Stimulated activated CD4-positive, alpha-beta T cell treated with anti-CD3 and anti-CD28 coated beads, Interleukin-12 subunit alpha, Interleukin-12 subunit beta, amount 100 ng/mL, for 48 hours (primary cell): Measurements from ENCODE around the gene FEM1A.
"Not testable (repeated sequence)": the region's sequence is repeated elsewhere in the genome, so short reads cannot be mapped to it uniquely, and the experiment has no call there.

Source experiments
- DNase-seq, 3 donors: peaks; one replicate each; pipeline ENCODE4 v3.0.0-alpha.2; 2020; ENCODE audit warnings: low read depth in 2 of 3, low spot score in 1 of 3

Gene FEM1A

GRCh38 chr19:4811328-4812131 lies 20.0 kb downstream of the FEM1A start:
- DNase-seq: peak; percentile 77 to 96 (median 85)

DNA sequence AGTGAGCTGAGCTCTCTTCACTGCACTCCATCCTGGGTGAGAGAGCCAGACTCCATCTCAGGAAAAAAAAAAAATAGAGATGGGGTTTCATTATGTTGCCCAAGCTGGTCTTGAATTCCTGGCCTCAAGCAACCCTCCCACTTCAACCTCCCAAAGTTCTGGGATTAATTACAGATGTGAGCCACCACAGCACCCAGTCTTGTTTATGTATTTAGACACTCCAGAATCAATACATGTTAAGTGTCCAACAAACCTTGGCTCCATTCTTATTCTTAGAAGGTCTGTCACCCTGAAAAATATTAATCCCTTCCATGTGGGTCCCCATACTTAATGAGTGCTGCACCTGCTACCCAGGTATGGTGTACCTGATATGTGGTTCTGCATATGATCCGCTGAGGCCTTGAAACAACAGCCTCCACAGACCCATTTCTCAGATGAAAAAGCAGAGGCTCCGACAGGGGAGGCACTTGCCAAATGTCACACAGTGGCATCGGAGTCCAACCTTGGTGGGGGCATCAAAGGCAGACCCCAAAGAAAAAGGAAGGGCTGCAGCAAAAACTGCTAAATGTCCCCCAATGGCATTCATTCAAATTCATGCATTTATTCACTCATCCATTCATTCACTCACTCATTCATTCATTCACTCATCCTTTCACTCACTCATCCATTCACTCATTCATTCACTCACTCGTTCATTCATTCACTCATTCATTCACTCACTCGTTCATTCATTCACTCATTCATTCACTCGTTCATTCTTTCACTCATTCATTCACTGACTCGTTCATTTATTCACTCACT lies 23.3 kb downstream of the FEM1A start:
- no peak for DNase-seq

- peak; percentile 65 to 79 (median 75) for DNase-seq
Measured at GRCh38 chr19:4815426-4816201, 24.1 kb downstream of the FEM1A start.

GRCh38 chr19:4816202-4816949 lies 24.8 kb downstream of the FEM1A start:
- DNase-seq: no peak

GRCh38 chr19:4816950-4817278 lies 25.4 kb downstream of the FEM1A start:
- no peak for DNase-seq

GRCh38 chr19:4817467-4818277 lies 26.1 kb downstream of the FEM1A start:
- DNase-seq: no peak

DNA sequence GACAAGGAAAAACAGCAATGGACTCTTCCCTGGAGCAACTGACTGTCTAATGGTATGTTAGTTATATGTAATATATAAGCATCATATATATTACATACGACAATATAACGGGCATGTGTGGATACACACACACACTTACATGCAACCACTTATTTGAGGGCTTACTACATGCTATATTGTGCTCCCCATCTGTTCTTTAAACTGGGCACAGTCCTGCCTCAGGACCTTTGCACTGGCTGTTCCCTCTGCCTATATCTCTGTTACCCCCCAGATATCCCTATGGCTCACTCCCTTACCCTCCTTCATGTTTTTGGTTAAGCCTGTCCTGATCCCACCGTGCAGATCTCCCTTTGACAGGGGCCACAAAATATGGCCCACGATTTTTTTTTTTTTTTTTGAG lies 29.7 kb downstream of the FEM1A start:
- no peak for DNase-seq

- not testable (repeated sequence) for DNase-seq
Measured at GRCh38 chr19:4822354-4822753, 30.8 kb downstream of the FEM1A start.

GRCh38 chr19:4823577-4823976 lies 32.0 kb downstream of the FEM1A start:
- no peak for DNase-seq

GRCh38 chr19:4829001-4829712 lies 37.6 kb downstream of the FEM1A start:
- DNase-seq: no peak

- no peak for DNase-seq
Measured at GRCh38 chr19:4830332-4830731, 38.8 kb downstream of the FEM1A start.

GRCh38 chr19:4830768-4831265 lies 39.3 kb downstream of the FEM1A start:
- DNase-seq: no peak

DNA sequence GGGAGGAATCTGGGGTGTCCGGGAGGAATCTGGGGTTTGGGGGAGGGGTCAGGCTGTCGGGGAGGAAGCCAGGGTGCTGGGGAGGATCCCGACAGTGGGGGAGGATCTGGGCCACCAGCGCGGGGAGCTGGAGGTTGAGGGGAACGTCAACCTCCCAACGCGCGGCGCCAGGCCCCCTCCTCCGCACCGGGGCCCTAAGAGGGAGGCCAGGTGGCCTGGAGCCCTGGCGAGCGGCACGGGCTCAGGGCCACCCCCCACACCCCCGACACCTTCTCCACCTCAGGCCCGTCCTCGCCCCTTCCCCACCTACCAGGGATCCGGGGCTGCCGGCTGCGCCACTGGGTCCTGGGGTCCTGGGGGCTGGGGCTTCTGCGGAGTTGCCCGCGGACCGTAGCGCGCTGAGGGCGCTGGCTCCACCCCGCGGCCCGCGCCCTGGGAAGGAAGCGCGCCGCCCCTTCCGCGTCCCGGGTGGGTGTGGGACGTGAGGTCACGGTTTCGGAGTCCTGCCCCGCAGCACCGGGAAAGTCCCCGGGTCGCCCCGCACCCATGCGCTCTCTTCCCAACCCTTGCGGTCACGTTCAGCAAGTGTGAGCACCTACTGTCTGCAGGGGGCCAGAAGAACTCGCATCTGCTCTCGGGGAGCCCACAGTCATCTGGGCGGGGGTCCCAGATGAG lies 39.9 kb downstream of the FEM1A start, which contains the start of gene TICAM1:
Gene TICAM1 (minus strand): TSS at position 409 of the 675 bp plus-strand sequence. CDS start 13,335 bp downstream, outside the sequence.
- peak; percentile 58 to 76 (median 60) for DNase-seq

DNA sequence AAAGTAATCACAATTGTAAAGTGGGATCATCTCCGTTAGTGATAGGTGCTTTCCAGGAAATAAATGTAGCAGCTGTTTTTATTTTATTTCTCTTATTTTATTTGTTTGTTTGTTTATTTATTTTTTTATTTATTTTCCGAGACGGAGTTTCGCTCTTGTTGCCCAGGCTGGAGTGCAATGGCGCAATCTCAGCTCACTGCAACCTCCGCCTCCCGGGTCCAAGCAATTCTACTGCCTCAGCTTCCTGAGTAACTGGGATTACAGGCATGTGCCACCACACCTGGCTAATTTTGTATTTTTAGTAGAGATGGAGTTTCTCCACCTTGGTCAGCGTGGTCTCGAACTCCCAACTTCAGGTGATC lies 40.4 kb downstream of the FEM1A start:
- not testable (repeated sequence) for DNase-seq

GRCh38 chr19:4832776-4833175 lies 41.2 kb downstream of the FEM1A start:
- DNase-seq: no peak

DNA sequence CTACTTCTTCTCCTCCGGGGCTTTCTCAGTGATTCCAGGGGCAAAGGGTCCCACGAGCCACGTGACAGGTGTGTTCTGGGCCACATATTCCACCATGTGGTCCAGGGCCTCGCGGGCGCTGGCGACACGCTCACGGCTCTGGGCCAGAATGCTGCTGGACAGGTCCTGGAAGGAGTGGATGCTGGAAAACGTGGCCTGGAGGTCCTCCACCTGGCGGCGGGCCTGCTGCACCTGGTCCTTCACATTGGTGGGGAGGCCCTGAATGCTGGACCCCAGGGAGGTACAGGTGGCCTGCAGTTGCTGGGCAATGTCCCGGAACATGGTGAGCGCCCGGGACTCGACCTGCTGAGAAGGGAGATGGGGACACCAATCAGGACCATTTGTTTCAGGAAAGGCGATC lies 47.7 kb downstream of the FEM1A start:
- no peak for DNase-seq

GRCh38 chr19:4843647-4843965 lies 52.1 kb downstream of the FEM1A start:
- no peak for DNase-seq

DNA sequence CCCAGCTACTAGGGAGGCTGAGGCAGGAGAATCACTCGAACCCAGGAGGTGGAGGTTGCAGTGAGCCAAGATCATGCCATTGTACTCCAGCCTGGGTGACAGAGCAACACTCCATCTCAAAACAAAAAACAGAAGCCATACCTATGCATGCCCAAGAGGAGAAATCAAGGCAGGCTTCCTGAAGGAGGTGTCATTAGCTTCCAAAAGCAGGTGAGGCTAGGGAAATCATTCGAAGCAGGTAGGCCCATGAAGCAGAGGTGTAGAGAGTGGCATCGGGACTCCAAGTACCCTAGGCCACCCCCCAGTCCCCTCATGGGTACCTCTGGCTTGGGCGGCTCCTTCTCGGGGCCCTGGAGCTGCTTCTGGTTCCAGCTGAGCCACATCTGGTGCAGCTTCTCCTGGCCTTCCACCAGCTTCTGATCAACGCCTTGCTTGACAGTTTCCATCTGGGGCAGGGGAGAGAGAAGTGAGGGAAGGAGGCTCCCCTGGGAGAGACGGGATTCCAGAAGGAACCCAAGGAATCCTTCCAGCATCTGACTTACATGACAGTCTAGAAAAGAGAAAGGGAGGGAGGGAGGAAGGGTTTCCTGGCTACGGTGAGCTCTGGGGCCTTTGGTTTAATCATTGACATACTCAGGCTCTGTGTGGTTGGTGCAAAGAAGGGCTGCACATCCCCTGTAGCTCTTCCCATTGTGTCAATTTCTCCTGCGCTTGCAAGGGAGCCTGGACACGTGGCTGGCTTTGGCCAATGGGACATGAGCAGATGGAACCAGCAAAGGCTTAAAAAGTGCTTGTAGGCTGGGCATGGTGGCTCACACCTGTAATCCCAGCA lies 53.0 kb downstream of the FEM1A start:
- no peak for DNase-seq
